Fibroblast of mammary gland (primary cell): ENCODE data around the gene AXIN2.

Experiments used
- DNase-seq: peaks from one replicate; pipeline ENCODE4 v3.0.0-alpha.2; 2010; ENCODE audit warnings: low read depth
- H3K4me3 ChIP-seq: 2 replicates; pipeline ENCODE4 v1.5.1; 2011; ENCODE audit warnings: low read depth, mild to moderate bottlenecking, low read length, moderate library complexity; ENCODE audit not compliant: control insufficient read depth
- TF ChIP-seq, protein P1 (sequence below): conservative IDR thresholded peaks from 2 replicates; pipeline ENCODE4 v1.5.1; 2011; ENCODE audit warnings: low read depth, low read length, inconsistent platforms; ENCODE audit not compliant: control insufficient read depth, insufficient read depth

Gene AXIN2

DNA sequence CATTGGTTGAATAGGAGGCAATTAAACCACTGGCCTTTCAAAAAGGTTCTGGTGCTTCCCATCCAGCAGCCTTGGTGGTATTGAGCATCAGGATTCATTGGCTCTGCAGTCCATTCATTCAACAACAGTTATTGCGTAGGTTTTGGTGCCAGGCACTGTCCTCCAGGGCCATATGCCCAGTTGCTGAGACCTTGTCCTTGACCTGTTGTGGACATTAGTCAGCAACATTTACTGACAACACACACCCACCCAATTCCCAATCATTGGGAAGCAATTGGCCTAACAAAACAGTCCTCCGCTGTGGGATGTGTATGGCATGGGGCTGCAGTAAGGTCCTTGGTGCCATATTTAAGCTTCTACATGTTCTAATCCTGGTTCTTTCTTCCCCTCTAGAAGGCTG is 82.2 kb downstream of the AXIN2 start:
- no peak overlapping the region for H3K4me3 ChIP-seq

More for the DNA sequence above, 82.2 kb downstream of the AXIN2 start:
- no peak for DNase-seq
- TF ChIP-seq, protein P1, sequence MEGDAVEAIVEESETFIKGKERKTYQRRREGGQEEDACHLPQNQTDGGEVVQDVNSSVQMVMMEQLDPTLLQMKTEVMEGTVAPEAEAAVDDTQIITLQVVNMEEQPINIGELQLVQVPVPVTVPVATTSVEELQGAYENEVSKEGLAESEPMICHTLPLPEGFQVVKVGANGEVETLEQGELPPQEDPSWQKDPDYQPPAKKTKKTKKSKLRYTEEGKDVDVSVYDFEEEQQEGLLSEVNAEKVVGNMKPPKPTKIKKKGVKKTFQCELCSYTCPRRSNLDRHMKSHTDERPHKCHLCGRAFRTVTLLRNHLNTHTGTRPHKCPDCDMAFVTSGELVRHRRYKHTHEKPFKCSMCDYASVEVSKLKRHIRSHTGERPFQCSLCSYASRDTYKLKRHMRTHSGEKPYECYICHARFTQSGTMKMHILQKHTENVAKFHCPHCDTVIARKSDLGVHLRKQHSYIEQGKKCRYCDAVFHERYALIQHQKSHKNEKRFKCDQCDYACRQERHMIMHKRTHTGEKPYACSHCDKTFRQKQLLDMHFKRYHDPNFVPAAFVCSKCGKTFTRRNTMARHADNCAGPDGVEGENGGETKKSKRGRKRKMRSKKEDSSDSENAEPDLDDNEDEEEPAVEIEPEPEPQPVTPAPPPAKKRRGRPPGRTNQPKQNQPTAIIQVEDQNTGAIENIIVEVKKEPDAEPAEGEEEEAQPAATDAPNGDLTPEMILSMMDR: no peak
